Measurements from ENCODE around the gene ADNP.

GRCh38 chr20:50958615-50959542, 27.6 kb upstream of the ADNP start, which contains the start of gene MOCS3:
- TF ChIP-seq CTCF (conservative IDR thresholded peaks at IDR 0.05): no peak
- TF ChIP-seq ZFX (IDR thresholded peaks at IDR 0.05): peak; percentile 69; the same call in 1 of the 2 replicates

All from C4-2B (cell line).